ENCODE measurements around the gene SLC17A4.

- TF ChIP-seq CTCF (IDR thresholded peaks at IDR 0.05; ENCODE audit: poor library complexity) (no peak), EZH2 (IDR thresholded peaks at IDR 0.05; ENCODE audit: borderline replicate concordance) (no peak), EZH2phosphoT487 (IDR thresholded peaks at IDR 0.05; ENCODE audit: low read depth, severe bottlenecking, unreplicated experiment) (no peak)
These were observed 23.5 kb downstream of the SLC17A4 start for GRCh38 chr6:25777856-25778649.

All from hepatocyte (in vitro differentiated cells).